A549 (cell line): ENCODE measurements around the gene TLR1.

Experiments used
- CBX8 ChIP-seq: fragments of 200-600 bp; sonication (generic); IDR thresholded peaks from 2 replicates; pipeline ENCODE4 v1.6.1; 2016
- CEBPB ChIP-seq, 2 experiments: fragments of >200 bp in 1 of 2; sonication (Bioruptor Twin) in 1 of 2; formaldehyde crosslinking in 1 of 2; IDR thresholded peaks; 2 replicates each; pipeline ENCODE4 v1.6.1; 2012 to 2016
- CTCF ChIP-seq: fragments of >200 bp; sonication (Bioruptor Twin); formaldehyde crosslinking; IDR thresholded peaks from 3 replicates; pipeline ENCODE4 v1.5.1; 2016
- ESRRA ChIP-seq: fragments of 150-350 bp; IDR thresholded peaks from 2 replicates; pipeline ENCODE4 v1.6.1; 2014; ENCODE audit warnings: mild to moderate bottlenecking, low read length, borderline replicate concordance
- HDAC2 ChIP-seq: fragments of 200-600 bp; sonication (generic); IDR thresholded peaks from 2 replicates; pipeline ENCODE4 v1.6.1; 2016
- JUN ChIP-seq, 2 experiments: fragments of >200 bp; sonication (Bioruptor Twin); formaldehyde crosslinking; IDR thresholded peaks; 2 replicates in 1 of 2; 3 replicates in 1 of 2; pipeline ENCODE4 v1.6.1; 2016 to 2017
- POLR2A ChIP-seq: IDR thresholded peaks from 2 replicates; pipeline ENCODE4 v1.6.1; 2012; ENCODE audit warnings: mild to moderate bottlenecking, low read length
- POLR2AphosphoS2 ChIP-seq: conservative IDR thresholded peaks from 2 replicates; pipeline ENCODE4 v1.6.1; 2012; ENCODE audit warnings: low read length, improper control_type of control experiment, inconsistent platforms
- RAD21 ChIP-seq, 2 experiments: fragments of >200 bp in 1 of 2; sonication (Bioruptor Twin) in 1 of 2; formaldehyde crosslinking in 1 of 2; IDR thresholded peaks in 1 of 2; conservative IDR thresholded peaks in 1 of 2; 2 replicates in 1 of 2; 3 replicates in 1 of 2; pipeline ENCODE4 v1.6.1; 2012 to 2018; ENCODE audit warnings: inconsistent platforms in 1 of 2
- RCOR1 ChIP-seq: fragments of 150-350 bp; IDR thresholded peaks from 2 replicates; pipeline ENCODE4 v1.6.1; 2014; ENCODE audit warnings: antibody characterized with exemption, low read length, low read depth
- SMC3 ChIP-seq: fragments of >200 bp; sonication (Bioruptor Twin); formaldehyde crosslinking; IDR thresholded peaks from 3 replicates; pipeline ENCODE4 v1.6.1; 2018; ENCODE audit warnings: inconsistent platforms
- ZNF302 ChIP-seq: fragments of 250-450 bp; sonication (Bioruptor Pico); IDR thresholded peaks from 2 replicates; pipeline ENCODE4 v1.9.0; 2021; ENCODE audit warnings: inconsistent platforms, mild to moderate bottlenecking, moderate library complexity
- TF ChIP-seq, protein P1 (sequence below): fragments of 150-350 bp; IDR thresholded peaks from 2 replicates; pipeline ENCODE4 v1.6.1; 2014; ENCODE audit warnings: low read depth, mild to moderate bottlenecking, low read length

- TF ChIP-seq POLR2A (no peak), CTCF (no peak), CBX8 (no peak), HDAC2 (no peak), CEBPB (IDR thresholded peaks at IDR 0.05) (no peak), JUN (IDR thresholded peaks at IDR 0.05) (no peak), RAD21 (conservative IDR thresholded peaks at IDR 0.05 in 1 of 2, IDR thresholded peaks at IDR 0.05 in 1 of 2) (no peak), ZNF302 (CRISPR knock-in tag) (no peak), POLR2AphosphoS2 (no peak), SMC3 (no peak), ESRRA (no peak), RCOR1 (no peak)
- TF ChIP-seq, protein P1, sequence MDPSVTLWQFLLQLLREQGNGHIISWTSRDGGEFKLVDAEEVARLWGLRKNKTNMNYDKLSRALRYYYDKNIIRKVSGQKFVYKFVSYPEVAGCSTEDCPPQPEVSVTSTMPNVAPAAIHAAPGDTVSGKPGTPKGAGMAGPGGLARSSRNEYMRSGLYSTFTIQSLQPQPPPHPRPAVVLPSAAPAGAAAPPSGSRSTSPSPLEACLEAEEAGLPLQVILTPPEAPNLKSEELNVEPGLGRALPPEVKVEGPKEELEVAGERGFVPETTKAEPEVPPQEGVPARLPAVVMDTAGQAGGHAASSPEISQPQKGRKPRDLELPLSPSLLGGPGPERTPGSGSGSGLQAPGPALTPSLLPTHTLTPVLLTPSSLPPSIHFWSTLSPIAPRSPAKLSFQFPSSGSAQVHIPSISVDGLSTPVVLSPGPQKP, result no peak
These were observed 15.0 kb upstream of the TLR1 start for GRCh38 chr4:38819569-38819968.
